Measurements from ENCODE around the gene HPX.

The HPX gene

DNA sequence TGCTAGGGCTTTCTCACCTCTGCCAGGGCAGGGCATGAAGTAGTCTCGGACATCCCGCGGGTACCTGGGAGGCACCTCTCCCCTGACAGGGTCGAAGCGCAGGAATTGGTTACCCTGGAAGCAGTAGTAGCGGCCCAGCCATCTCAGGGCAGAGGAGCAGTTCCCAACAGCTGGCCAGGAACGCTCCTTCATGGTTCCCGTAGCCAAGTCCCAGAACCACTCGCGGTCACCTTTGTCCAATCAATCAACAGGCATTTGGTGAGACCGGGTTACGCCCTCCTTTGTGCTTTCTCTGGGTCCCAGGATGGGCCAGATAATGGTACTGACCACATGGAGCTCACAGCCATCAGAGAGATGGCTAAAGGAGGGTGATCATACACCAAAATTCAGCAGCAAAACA, 3.4 kb downstream of the HPX start:
- H3K27ac ChIP-seq, result peak overlapping the region in 1 of 11 experiments; percentile 58; a peak in 1 of 22 replicates
- no peak for TF ChIP-seq Cebpa-rat (IDR thresholded peaks at IDR 0.05)
- H3K4me2 ChIP-seq, result peak overlapping the region in 10 of 11 experiments; percentile 14 to 76 (median 42); a peak in 19 of 22 replicates
- H4K20me1 ChIP-seq, result no peaks in the 10 kb centered on the region
- H3K4me1 ChIP-seq, result peaks cover 22 to 65% (median 49%) of the 10 kb centered on the region in 10 experiments
- no peaks in the 10 kb centered on the region for H3K27me3 ChIP-seq
- no peaks in the 10 kb centered on the region for H3K9me3 ChIP-seq (replicated peaks in 1 of 11)
- no peak overlapping the region for H3K4me3 ChIP-seq
- no peak overlapping the region for H3K9ac ChIP-seq
- H3K36me3 ChIP-seq, result no peaks in the 10 kb centered on the region

DNA sequence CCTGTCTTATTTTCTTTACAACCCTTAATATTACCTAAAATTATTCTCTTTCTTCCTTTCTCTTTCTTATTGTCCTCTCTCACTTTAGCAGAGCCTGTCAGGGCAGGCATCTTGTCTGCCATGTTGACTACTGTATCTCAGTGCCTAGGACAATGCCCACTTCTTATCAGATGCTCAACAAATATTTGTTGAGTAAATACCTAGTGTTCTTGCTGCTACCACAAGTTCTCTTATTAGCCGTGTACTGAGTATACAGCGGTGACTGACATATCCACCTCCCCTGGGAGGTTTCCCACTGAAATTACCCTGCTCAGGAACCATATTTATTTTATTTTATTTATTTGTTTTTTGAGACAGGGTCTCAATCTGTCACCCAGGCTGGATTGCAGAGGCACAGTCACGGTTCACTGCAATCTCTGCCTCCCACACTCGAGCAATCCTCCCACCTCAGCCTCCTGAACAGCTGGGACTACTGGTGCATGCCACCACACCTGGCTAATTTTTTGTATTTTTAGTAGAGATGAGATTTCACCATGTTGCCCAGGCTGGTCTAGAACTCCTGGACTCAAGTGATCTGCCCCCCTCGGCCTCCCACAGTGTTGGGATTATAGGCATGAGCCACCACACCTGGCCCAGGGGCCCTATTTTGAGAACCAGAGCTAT, 6.7 kb downstream of the HPX start:
- peak in 2 of 11 experiments; percentile 16 to 68; a peak in 3 of 22 replicates for TF ChIP-seq Cebpa-rat (IDR thresholded peaks at IDR 0.05)

DNA sequence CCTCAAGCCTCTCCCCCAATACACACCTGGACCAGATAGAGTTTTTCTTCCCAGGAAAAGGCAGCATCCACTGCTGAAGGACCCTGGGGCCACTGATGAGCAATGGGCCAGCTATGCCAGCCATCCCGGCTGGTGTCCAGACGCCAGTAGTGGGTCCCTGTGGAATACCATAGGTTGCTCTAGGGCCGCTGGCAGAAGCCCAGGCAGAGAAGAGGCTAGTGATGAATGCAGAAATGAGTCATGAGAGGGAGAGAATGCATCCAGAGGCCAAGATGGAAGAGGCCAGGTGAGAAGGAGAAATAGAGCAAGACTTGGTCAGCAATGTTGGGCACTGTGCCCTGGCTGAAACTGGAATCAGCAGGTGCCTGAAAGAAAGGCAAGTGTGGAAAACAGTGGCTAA, 8.9 kb downstream of the HPX start:
- H3K36me3 ChIP-seq, result no peaks in the 10 kb centered on the region
- no peaks in the 10 kb centered on the region for H3K27me3 ChIP-seq
- peaks cover 0 to 44% (median 37%) of the 10 kb centered on the region in 10 experiments; a peak in 17 of 20 replicates for H3K4me1 ChIP-seq
- H3K9me3 ChIP-seq (replicated peaks in 1 of 11), result no peaks in the 10 kb centered on the region
- H3K27ac ChIP-seq, result no peak overlapping the region
- no peak overlapping the region for H3K4me3 ChIP-seq
- H4K20me1 ChIP-seq, result no peaks in the 10 kb centered on the region
- no peak overlapping the region for H3K9ac ChIP-seq
- TF ChIP-seq Cebpa-rat (IDR thresholded peaks at IDR 0.05), result no peak
- H3K4me2 ChIP-seq, result no peak overlapping the region

More for the DNA sequence above, 6.7 kb downstream of the HPX start:
- H3K4me2 ChIP-seq, result peak overlapping the region in 8 of 11 experiments; percentile 39 to 79 (median 64); a peak in 16 of 22 replicates
- H3K4me3 ChIP-seq, result no peak overlapping the region
- H3K27ac ChIP-seq, result peak overlapping the region in 4 of 11 experiments; percentile 55 to 66 (median 59); a peak in 8 of 22 replicates
- H3K9ac ChIP-seq, result peak overlapping the region in 1 of 11 experiments; percentile 0; a peak in 2 of 22 replicates
- no peaks in the 10 kb centered on the region for H3K9me3 ChIP-seq (replicated peaks in 1 of 11)
- H4K20me1 ChIP-seq, result no peaks in the 10 kb centered on the region
- peaks cover 19 to 64% (median 49%) of the 10 kb centered on the region in 10 experiments for H3K4me1 ChIP-seq
- no peaks in the 10 kb centered on the region for H3K36me3 ChIP-seq
- H3K27me3 ChIP-seq, result no peaks in the 10 kb centered on the region

DNA sequence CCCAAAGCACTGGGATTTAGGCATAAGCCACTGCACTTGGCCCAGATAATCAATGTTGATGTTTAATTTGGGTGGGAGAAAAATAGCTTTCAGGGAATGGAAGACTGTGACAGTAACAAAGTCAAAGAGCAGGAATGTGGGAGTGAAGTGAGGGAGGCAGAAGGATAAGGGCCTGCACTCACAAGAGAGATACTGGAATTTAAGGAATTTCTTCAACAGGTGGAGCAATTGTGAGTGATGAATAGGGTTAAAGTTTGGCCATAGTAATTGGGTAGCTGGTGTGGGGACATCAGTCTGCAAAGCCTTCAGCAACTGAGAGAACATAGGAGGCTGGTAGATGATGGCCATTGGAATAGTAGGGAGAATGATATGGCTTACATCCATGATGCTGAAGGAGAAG, 13.3 kb downstream of the HPX start:
- H3K4me1 ChIP-seq, result peaks cover 0 to 1% (median 0%) of the 10 kb centered on the region in 10 experiments; a peak in 2 of 20 replicates
- no peak overlapping the region for H3K4me2 ChIP-seq
- no peaks in the 10 kb centered on the region for H3K9me3 ChIP-seq (replicated peaks in 1 of 11)
- H3K36me3 ChIP-seq, result no peaks in the 10 kb centered on the region
- H3K27ac ChIP-seq, result no peak overlapping the region
- no peaks in the 10 kb centered on the region for H3K27me3 ChIP-seq
- H3K9ac ChIP-seq, result no peak overlapping the region
- H4K20me1 ChIP-seq, result no peaks in the 10 kb centered on the region
- no peak for TF ChIP-seq Cebpa-rat (IDR thresholded peaks at IDR 0.05)
- no peak overlapping the region for H3K4me3 ChIP-seq

DNA sequence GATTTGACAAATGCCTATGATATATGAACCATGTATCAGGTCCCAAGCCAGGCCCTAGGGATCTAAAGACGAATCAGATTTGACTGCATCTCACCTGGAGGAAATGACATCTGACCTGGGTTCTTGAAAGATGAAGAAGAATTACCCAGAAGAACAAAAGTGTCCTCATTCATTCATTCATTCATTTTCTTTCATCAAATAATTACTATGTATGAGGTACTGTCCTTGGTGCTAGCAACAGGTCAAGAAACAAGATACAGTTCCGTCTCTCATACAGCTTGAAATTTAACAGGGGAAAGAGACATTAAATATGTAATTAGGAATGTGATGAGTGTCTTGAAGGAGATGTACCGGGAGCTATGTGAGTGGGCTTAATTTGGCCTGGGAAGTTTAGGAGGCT, 20.1 kb downstream of the HPX start:
- no peak for TF ChIP-seq Cebpa-rat (IDR thresholded peaks at IDR 0.05)
- Histone ChIP-seq H3K27me3 (peaks cover 0 to 11% (median 7%) of the 10 kb centered on the region in 11 experiments; a peak in 8 of 22 replicates), H3K9ac (no peak overlapping the region), H3K36me3 (no peaks in the 10 kb centered on the region), H3K4me3 (no peak overlapping the region), H3K4me1 (peaks cover 8 to 35% (median 20%) of the 10 kb centered on the region in 10 experiments), H3K27ac (no peak overlapping the region), H3K9me3 (replicated peaks in 1 of 11) (no peaks in the 10 kb centered on the region), H3K4me2 (no peak overlapping the region), H4K20me1 (peaks cover 0 to 2% (median 0%) of the 10 kb centered on the region in 11 experiments; a peak in 1 of 22 replicates)

DNA sequence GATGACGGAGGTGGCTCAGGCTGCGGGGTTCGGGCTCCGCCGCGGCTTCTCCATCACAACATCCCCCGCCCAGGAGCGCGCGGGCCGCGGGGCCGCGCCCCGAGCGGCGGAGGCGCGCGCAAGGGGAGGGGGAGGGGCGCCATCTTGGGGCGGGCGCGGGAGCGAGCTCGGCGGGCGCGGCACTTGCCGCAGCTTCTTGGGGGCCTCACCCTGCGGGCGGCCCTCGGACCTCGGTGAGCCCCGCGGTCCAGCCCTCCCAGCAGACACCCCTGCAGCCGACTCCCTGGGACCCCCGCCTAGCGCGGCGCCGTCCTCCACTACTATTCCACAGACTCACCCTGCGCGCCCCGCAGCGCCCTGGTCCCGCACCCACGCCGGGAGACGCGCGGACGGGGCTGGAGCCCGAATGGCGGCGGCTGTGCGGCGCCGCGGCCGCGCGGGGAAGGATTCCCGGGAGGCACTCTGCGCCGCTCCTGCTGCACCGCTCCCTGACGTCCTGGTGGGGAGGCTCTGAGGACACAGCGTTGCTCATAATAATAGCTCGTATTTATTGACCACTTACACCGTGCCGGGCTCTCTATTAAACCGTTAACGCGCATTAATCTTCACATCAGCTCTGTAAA, 21.7 kb downstream of the HPX start, which contains the start of gene APBB1:
APBB1 (minus strand) TSS at position 86 of the 623 bp plus-strand sequence. CDS start 7,747 bp downstream, outside the sequence.
- peak within 1 kb of the TSS; percentile 74 to 93 (median 88) for H3K4me3 ChIP-seq
- no peaks in the 10 kb centered on the region for H3K9me3 ChIP-seq (replicated peaks in 1 of 11)
- H3K9ac ChIP-seq, result peak within 1 kb of the TSS; percentile 75 to 88 (median 85)
- peaks cover 0 to 11% (median 7%) of the 10 kb centered on the region in 11 experiments; a peak in 8 of 22 replicates for H3K27me3 ChIP-seq
- H3K4me2 ChIP-seq, result peak within 1 kb of the TSS; percentile 79 to 96 (median 91)
- no peaks in the 10 kb centered on the region for H3K36me3 ChIP-seq
- TF ChIP-seq Cebpa-rat (IDR thresholded peaks at IDR 0.05), result no peak
- peaks cover 0 to 15% (median 0%) of the 10 kb centered on the region in 11 experiments; a peak in 4 of 22 replicates for H4K20me1 ChIP-seq
- peaks cover 8 to 50% (median 34%) of the 10 kb centered on the region in 10 experiments for H3K4me1 ChIP-seq
- H3K27ac ChIP-seq, result peak within 1 kb of the TSS; percentile 65 to 80 (median 75)

DNA sequence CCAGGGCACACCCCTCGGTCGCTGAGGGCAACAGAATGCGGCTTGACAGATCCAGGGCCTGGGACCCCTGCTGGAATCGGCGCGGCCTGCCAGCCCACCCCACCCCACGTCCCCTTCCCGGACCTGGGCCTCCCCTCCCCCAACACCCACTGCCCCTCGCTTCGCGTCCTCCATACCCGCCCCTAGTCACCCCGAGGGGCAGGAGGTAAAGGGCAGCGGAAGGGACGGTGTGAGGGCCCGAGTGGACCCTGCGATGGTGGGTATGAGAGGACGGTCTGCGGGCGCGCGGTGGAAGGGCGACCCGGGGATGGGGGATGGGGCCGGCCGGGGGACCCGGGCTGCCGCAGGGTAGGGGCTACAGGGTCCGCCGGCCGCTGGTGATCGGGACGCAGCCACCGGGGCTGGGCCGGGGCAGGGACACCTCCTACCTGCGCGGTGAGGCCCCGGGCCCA, 22.2 kb downstream of the HPX start:
- Histone ChIP-seq H3K9me3 (replicated peaks in 1 of 11) (no peaks in the 10 kb centered on the region), H3K4me1 (peaks cover 8 to 54% (median 36%) of the 10 kb centered on the region in 10 experiments), H3K36me3 (no peaks in the 10 kb centered on the region), H3K4me2 (peak overlapping the region; percentile 79 to 96 (median 91)), H3K9ac (peak overlapping the region; percentile 75 to 88 (median 85)), H4K20me1 (peaks cover 0 to 20% (median 0%) of the 10 kb centered on the region in 11 experiments; a peak in 4 of 22 replicates), H3K27ac (peak overlapping the region; percentile 65 to 80 (median 75); a peak in 21 of 22 replicates), H3K27me3 (peaks cover 0 to 11% (median 7%) of the 10 kb centered on the region in 11 experiments; a peak in 8 of 22 replicates), H3K4me3 (peak overlapping the region; percentile 74 to 93 (median 88))
- no peak for TF ChIP-seq Cebpa-rat (IDR thresholded peaks at IDR 0.05)

DNA sequence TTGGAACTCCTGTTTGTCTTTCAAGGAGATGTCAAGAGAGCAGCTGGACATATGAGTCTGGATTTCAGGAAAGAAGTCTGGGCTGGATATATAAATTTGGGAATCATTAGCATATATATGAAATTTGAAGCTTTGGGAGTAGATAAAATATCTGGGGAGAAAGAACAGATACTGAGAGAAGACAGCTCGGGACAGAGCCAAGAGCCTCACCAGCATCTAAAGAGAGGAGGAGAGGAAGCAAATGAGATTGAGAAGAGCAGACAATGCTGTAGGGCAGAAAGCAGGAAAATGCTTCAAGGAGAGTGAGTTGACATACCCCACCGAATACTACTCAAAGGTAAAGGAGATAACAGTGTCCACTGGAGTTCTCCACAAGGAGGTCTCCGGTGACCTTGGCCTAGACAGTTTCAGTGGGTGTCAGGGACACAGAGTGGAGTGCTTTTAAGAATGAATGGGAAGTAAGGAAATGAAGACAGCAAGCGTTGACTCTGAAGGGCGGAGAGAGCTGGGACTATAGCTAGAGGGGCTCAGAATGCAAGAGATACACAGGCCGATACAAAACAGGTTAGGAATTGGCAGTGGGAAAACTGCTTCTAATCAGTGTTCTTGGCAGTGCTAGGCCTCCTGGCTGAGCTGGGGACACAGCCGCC, 22.8 kb downstream of the HPX start:
- Histone ChIP-seq H3K4me3 (peak overlapping the region; percentile 74 to 93 (median 88)), H4K20me1 (peaks cover 0 to 22% (median 0%) of the 10 kb centered on the region in 11 experiments; a peak in 4 of 22 replicates), H3K27me3 (peaks cover 0 to 11% (median 7%) of the 10 kb centered on the region in 11 experiments; a peak in 8 of 22 replicates), H3K36me3 (no peaks in the 10 kb centered on the region; a peak in 1 of 22 replicates), H3K9ac (peak overlapping the region; percentile 75 to 88 (median 85); a peak in 14 of 22 replicates), H3K4me1 (peaks cover 8 to 55% (median 36%) of the 10 kb centered on the region in 10 experiments), H3K4me2 (peak overlapping the region; percentile 79 to 96 (median 91)), H3K9me3 (replicated peaks in 1 of 11) (no peaks in the 10 kb centered on the region), H3K27ac (peak overlapping the region in 2 of 11 experiments; percentile 76 to 78; a peak in 2 of 22 replicates)
- no peak for TF ChIP-seq Cebpa-rat (IDR thresholded peaks at IDR 0.05)

Measured in BLaER1 treated with 17β-estradiol and CSF1 and Interleukin-3, amounts not matched to agents 10 nM and 100 nM (cell line).